ENCODE measurements around the gene MYO18B.

Gene MYO18B

DNA sequence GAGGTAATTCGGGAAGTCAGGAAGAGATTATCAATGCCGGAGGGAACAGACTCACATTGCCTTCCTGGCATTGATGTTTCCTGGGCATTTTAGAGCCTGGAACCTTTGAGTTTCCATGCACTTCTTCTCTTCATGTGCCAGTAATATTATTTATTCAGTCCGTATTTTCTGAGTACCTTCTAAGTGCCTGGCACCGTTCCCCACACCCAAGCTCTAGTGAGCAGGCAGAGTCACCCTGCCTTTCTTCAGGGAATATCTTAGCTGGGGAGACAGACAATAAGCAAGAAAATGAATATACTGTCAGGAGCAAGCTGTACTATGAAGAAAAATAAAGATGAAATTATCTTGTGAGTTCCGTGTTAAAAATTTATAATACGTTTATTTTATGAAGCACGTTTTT lies 291.1 kb downstream of the MYO18B start:
- no peak for DNase-seq (ENCODE audit: low read depth in 1 of 2, low spot score in 1 of 2)
- no peaks in the 10 kb centered on the region for H3K27me3 ChIP-seq (ENCODE audit: insufficient read depth, poor library complexity, severe bottlenecking)
- H3K4me3 ChIP-seq (replicated peaks; ENCODE audit: insufficient read depth, low read length) = no peak overlapping the region
- TF ChIP-seq POLR2AphosphoS5 (IDR thresholded peaks at IDR 0.05; ENCODE audit: low read depth) (no peak), GABPA (IDR thresholded peaks at IDR 0.05; ENCODE audit: low read depth) (no peak), SPI1 (IDR thresholded peaks at IDR 0.05; ENCODE audit: borderline replicate concordance, low read depth) (no peak)
- TF ChIP-seq, protein P1, sequence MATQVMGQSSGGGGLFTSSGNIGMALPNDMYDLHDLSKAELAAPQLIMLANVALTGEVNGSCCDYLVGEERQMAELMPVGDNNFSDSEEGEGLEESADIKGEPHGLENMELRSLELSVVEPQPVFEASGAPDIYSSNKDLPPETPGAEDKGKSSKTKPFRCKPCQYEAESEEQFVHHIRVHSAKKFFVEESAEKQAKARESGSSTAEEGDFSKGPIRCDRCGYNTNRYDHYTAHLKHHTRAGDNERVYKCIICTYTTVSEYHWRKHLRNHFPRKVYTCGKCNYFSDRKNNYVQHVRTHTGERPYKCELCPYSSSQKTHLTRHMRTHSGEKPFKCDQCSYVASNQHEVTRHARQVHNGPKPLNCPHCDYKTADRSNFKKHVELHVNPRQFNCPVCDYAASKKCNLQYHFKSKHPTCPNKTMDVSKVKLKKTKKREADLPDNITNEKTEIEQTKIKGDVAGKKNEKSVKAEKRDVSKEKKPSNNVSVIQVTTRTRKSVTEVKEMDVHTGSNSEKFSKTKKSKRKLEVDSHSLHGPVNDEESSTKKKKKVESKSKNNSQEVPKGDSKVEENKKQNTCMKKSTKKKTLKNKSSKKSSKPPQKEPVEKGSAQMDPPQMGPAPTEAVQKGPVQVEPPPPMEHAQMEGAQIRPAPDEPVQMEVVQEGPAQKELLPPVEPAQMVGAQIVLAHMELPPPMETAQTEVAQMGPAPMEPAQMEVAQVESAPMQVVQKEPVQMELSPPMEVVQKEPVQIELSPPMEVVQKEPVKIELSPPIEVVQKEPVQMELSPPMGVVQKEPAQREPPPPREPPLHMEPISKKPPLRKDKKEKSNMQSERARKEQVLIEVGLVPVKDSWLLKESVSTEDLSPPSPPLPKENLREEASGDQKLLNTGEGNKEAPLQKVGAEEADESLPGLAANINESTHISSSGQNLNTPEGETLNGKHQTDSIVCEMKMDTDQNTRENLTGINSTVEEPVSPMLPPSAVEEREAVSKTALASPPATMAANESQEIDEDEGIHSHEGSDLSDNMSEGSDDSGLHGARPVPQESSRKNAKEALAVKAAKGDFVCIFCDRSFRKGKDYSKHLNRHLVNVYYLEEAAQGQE (IDR thresholded peaks at IDR 0.05; ENCODE audit: insufficient replicate concordance, low read depth) = no peak
- TF ChIP-seq, protein P2, sequence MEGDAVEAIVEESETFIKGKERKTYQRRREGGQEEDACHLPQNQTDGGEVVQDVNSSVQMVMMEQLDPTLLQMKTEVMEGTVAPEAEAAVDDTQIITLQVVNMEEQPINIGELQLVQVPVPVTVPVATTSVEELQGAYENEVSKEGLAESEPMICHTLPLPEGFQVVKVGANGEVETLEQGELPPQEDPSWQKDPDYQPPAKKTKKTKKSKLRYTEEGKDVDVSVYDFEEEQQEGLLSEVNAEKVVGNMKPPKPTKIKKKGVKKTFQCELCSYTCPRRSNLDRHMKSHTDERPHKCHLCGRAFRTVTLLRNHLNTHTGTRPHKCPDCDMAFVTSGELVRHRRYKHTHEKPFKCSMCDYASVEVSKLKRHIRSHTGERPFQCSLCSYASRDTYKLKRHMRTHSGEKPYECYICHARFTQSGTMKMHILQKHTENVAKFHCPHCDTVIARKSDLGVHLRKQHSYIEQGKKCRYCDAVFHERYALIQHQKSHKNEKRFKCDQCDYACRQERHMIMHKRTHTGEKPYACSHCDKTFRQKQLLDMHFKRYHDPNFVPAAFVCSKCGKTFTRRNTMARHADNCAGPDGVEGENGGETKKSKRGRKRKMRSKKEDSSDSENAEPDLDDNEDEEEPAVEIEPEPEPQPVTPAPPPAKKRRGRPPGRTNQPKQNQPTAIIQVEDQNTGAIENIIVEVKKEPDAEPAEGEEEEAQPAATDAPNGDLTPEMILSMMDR (IDR thresholded peaks at IDR 0.05; ENCODE audit: insufficient read depth, low read length) = no peak
- H3K27ac ChIP-seq (replicated peaks) = no peak overlapping the region

DNA sequence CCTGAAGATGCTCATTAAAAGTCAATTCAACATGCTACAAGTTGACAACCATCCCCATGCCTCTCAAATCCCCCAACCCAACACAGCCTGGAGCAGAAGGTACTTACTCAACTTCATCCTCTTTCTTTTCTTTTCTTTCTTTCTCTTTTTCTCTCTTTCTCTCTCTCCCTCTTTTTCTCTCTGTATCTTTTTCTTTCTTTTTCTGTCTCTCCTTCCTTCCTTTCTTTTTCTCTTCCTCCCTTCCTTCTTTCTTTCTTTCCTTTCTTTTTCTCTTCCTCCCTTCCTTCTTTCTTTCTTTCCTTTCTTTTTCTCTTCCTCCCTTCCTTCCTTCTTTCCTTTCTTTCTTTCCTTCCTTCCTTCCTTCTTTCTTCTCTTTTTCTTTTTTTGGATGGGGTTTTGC lies 291.6 kb downstream of the MYO18B start:
- TF ChIP-seq, protein P2 (IDR thresholded peaks at IDR 0.05; ENCODE audit: insufficient read depth, low read length) = no peak
- TF ChIP-seq, protein P1 (IDR thresholded peaks at IDR 0.05; ENCODE audit: insufficient replicate concordance, low read depth) = no peak
- H3K27me3 ChIP-seq (ENCODE audit: insufficient read depth, poor library complexity, severe bottlenecking) = no peaks in the 10 kb centered on the region
- DNase-seq (ENCODE audit: low read depth in 1 of 2, low spot score in 1 of 2) = no peak
- H3K4me3 ChIP-seq (replicated peaks; ENCODE audit: insufficient read depth, low read length) = no peak overlapping the region
- H3K27ac ChIP-seq (replicated peaks) = no peak overlapping the region

DNA sequence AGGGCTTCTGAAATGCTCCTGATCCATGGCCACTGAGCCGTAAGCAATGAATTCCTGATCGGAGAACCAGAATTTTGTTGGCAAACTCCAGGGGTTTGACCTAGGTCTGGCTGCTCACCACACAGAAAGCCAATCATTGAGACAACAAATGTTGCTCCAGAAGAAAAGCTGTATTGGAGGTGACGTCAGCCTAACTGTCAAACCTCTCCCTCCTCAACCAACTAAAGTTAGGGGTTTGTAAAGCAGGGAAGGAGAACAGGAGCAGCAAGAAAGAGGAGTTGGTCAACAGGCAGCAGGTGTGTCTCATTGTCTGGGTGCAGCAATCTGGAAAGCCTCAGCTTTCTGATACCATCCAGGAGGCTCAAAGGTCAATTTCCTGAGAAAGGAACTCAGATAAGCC lies 293.5 kb downstream of the MYO18B start:
- DNase-seq (ENCODE audit: low read depth in 1 of 2, low spot score in 1 of 2) = no peak
- H3K27me3 ChIP-seq (ENCODE audit: insufficient read depth, poor library complexity, severe bottlenecking) = no peaks in the 10 kb centered on the region
- no peak for TF ChIP-seq GABPA (IDR thresholded peaks at IDR 0.05; ENCODE audit: low read depth)
- TF ChIP-seq, protein P1 (IDR thresholded peaks at IDR 0.05; ENCODE audit: insufficient replicate concordance, low read depth) = no peak
- TF ChIP-seq SPI1 (IDR thresholded peaks at IDR 0.05; ENCODE audit: borderline replicate concordance, low read depth) = no peak
- TF ChIP-seq POLR2AphosphoS5 (IDR thresholded peaks at IDR 0.05; ENCODE audit: low read depth) = no peak
- TF ChIP-seq, protein P2 (IDR thresholded peaks at IDR 0.05; ENCODE audit: insufficient read depth, low read length) = no peak
- no peak overlapping the region for H3K27ac ChIP-seq (replicated peaks)
- H3K4me3 ChIP-seq (replicated peaks; ENCODE audit: insufficient read depth, low read length) = no peak overlapping the region
